CD8-positive, alpha-beta memory T cell (primary cell): Measurements from ENCODE around the gene CORO2B. TPM values are rescaled to one million over a fixed set of nuclear protein-coding genes. Genes with fewer than 3 reads are reported as not detected.
A peak's percentile ranks its signal among the peaks of the same experiment; 100 is the strongest.

Source experiments
- CTCF ChIA-PET: fragments of 350-600 bp; sonication (Branson Sonifier 250); formaldehyde crosslinking; loops from one replicate; lab custom pipeline; 2021; ENCODE audit warnings: antibody characterized with exemption; lab: Charles Lee
- POLR2A ChIA-PET: fragments of 350-600 bp; sonication (Branson Sonifier 250); formaldehyde crosslinking; loops from one replicate; lab custom pipeline; 2021; ENCODE audit warnings: antibody characterized with exemption; lab: Charles Lee
- DNase-seq, 5 donors: peaks; one replicate each; pipeline versions ENCODE4 v3.0.0 to v3.0.0-alpha.2; 2020 to 2022; ENCODE audit warnings: mixed read lengths in 1 of 5
- H3K27ac ChIP-seq: one replicate; pipeline ENCODE4 v1.7.0; 2013; ENCODE audit warnings: low read depth, mild to moderate bottlenecking, low read length, moderate library complexity
- H3K27me3 ChIP-seq: 2 replicates; pipeline ENCODE4 v1.7.0; 2013; ENCODE audit warnings: low read length, mild to moderate bottlenecking; ENCODE audit not compliant: insufficient read depth, poor library complexity, severe bottlenecking
- H3K36me3 ChIP-seq: 2 replicates; pipeline ENCODE4 v1.7.0; 2013; ENCODE audit warnings: mild to moderate bottlenecking, low read length, moderate library complexity; ENCODE audit not compliant: insufficient read depth
- H3K4me1 ChIP-seq: 2 replicates; pipeline ENCODE4 v1.7.0; 2013; ENCODE audit warnings: mild to moderate bottlenecking, low read length, moderate library complexity; ENCODE audit not compliant: insufficient read depth
- H3K4me3 ChIP-seq: 2 replicates; pipeline ENCODE4 v1.7.0; 2013; ENCODE audit warnings: mild to moderate bottlenecking, low read length
- H3K9me3 ChIP-seq: 2 replicates; pipeline ENCODE4 v1.7.0; 2013; ENCODE audit warnings: mild to moderate bottlenecking, low read length
- H3K27ac Mint-ChIP-seq, 8 donors: one replicate each; pipeline ENCODE4 v1.8.0; 2020 to 2021; ENCODE audit warnings: mixed read lengths in 8 of 8, mild to moderate bottlenecking in 6 of 8, inconsistent platforms in 3 of 8, moderate library complexity in 3 of 8
- H3K27me3 Mint-ChIP-seq, 2 donors: one replicate each; pipeline ENCODE4 v1.8.0; 2020 to 2021; ENCODE audit warnings: mixed read lengths in 2 of 2, mild to moderate bottlenecking in 1 of 2, moderate library complexity in 1 of 2
- H3K36me3 Mint-ChIP-seq, 3 donors: one replicate each; pipeline ENCODE4 v1.8.0; 2020 to 2021; ENCODE audit warnings: mixed read lengths in 3 of 3, inconsistent platforms in 1 of 3, mild to moderate bottlenecking in 1 of 3
- H3K4me1 Mint-ChIP-seq, 3 donors: one replicate each; pipeline ENCODE4 v1.8.0; 2020 to 2021; ENCODE audit warnings: mixed read lengths in 3 of 3, inconsistent platforms in 1 of 3, mild to moderate bottlenecking in 1 of 3
- H3K4me3 Mint-ChIP-seq, 7 donors: one replicate each; pipeline ENCODE4 v1.8.0; 2020 to 2021; ENCODE audit warnings: mixed read lengths in 7 of 7, mild to moderate bottlenecking in 6 of 7, moderate library complexity in 4 of 7, inconsistent platforms in 2 of 7
- H3K9me3 Mint-ChIP-seq, 5 donors: one replicate each; pipeline ENCODE4 v1.8.0; 2020 to 2022; ENCODE audit warnings: mixed read lengths in 5 of 5, mild to moderate bottlenecking in 3 of 5, moderate library complexity in 2 of 5, inconsistent platforms in 1 of 5
- polyA plus RNA-seq: library from polyadenylated mRNA; unstranded; fragments of 300-500 nt; fragmentation: Illumina TruSeq; gene quantifications from one replicate; pipeline ENCODE4 v1.2.3, GENCODE V29; 2021
- total RNA-seq, 2 experiments: library from RNA; stranded (reverse); gene quantifications; one replicate each; pipeline ENCODE4 v1.2.3, GENCODE V29; 2021

Gene CORO2B
- total and polyA plus RNA-seq, 3 experiments from 2014 or later = not detected

GRCh38 chr15:68593341-68593740 is 14.5 kb downstream of the CORO2B start:
- Histone ChIP-seq H3K4me3 (no peak overlapping the region), H3K27me3 (no peaks in the 10 kb centered on the region), H3K36me3 (no peaks in the 10 kb centered on the region), H3K9me3 (no peaks in the 10 kb centered on the region), H3K27ac (no peak overlapping the region), H3K4me1 (no peaks in the 10 kb centered on the region)
- no peaks in the 10 kb centered on the region for H3K9me3 Mint-ChIP-seq
- H3K4me1 Mint-ChIP-seq = peaks cover 0 to under 1% (median 0%) of the 10 kb centered on the region in 3 donors
- H3K36me3 Mint-ChIP-seq = no peaks in the 10 kb centered on the region
- peak overlapping the region in 1 of 7 donors; percentile 7 for H3K4me3 Mint-ChIP-seq
- DNase-seq = no peak
- H3K27ac Mint-ChIP-seq = no peak overlapping the region
- H3K27me3 Mint-ChIP-seq = peaks cover 8 to 42% of the 10 kb centered on the region in 2 donors
- CTCF ChIA-PET = no interaction called here
- POLR2A ChIA-PET = no interaction called here

GRCh38 chr15:68593828-68594532 is 15.2 kb downstream of the CORO2B start:
- Histone ChIP-seq H3K9me3 (no peaks in the 10 kb centered on the region), H3K36me3 (no peaks in the 10 kb centered on the region), H3K4me3 (no peak overlapping the region), H3K27ac (no peak overlapping the region), H3K4me1 (no peaks in the 10 kb centered on the region), H3K27me3 (no peaks in the 10 kb centered on the region)
- no peak overlapping the region for H3K4me3 Mint-ChIP-seq
- no peak for DNase-seq
- H3K9me3 Mint-ChIP-seq = no peaks in the 10 kb centered on the region
- H3K4me1 Mint-ChIP-seq = no peaks in the 10 kb centered on the region
- peaks cover 8 to 42% of the 10 kb centered on the region in 2 donors for H3K27me3 Mint-ChIP-seq
- POLR2A ChIA-PET = no interaction called here
- CTCF ChIA-PET = interaction anchor here (1.5 kb wide), 1 partner anchor 12 kb away, joined by 3 read pairs; no protein-coding TSS in a partner anchor
- no peaks in the 10 kb centered on the region for H3K36me3 Mint-ChIP-seq
- no peak overlapping the region for H3K27ac Mint-ChIP-seq

- no peak overlapping the region for H3K27ac Mint-ChIP-seq
- H3K36me3 Mint-ChIP-seq = no peaks in the 10 kb centered on the region
- no peak for DNase-seq
- H3K4me1 Mint-ChIP-seq = no peaks in the 10 kb centered on the region
- Histone ChIP-seq H3K27ac (no peak overlapping the region), H3K27me3 (no peaks in the 10 kb centered on the region), H3K9me3 (no peaks in the 10 kb centered on the region), H3K4me1 (no peaks in the 10 kb centered on the region), H3K4me3 (no peak overlapping the region), H3K36me3 (no peaks in the 10 kb centered on the region)
- H3K4me3 Mint-ChIP-seq = no peak overlapping the region
- ChIA-PET CTCF (interaction anchor here (1.5 kb wide), 1 partner anchor 11 kb away, joined by 3 read pairs; no protein-coding TSS in a partner anchor), POLR2A (no interaction called here)
- H3K27me3 Mint-ChIP-seq = peaks cover 8 to 38% of the 10 kb centered on the region in 2 donors
- no peaks in the 10 kb centered on the region for H3K9me3 Mint-ChIP-seq
These were observed 15.9 kb downstream of the CORO2B start for GRCh38 chr15:68594533-68595259.

- Histone ChIP-seq H3K4me1 (no peaks in the 10 kb centered on the region), H3K27me3 (no peaks in the 10 kb centered on the region), H3K9me3 (no peaks in the 10 kb centered on the region), H3K4me3 (no peak overlapping the region), H3K36me3 (no peaks in the 10 kb centered on the region), H3K27ac (no peak overlapping the region)
- no peak overlapping the region for H3K4me3 Mint-ChIP-seq
- ChIA-PET POLR2A (no interaction called here), CTCF (interaction anchor here (1.5 kb wide), 1 partner anchor 11 kb away, joined by 3 read pairs; no protein-coding TSS in a partner anchor)
- H3K9me3 Mint-ChIP-seq = no peaks in the 10 kb centered on the region
- DNase-seq = no peak
- H3K4me1 Mint-ChIP-seq = no peaks in the 10 kb centered on the region
- no peak overlapping the region for H3K27ac Mint-ChIP-seq
- no peaks in the 10 kb centered on the region for H3K36me3 Mint-ChIP-seq
- H3K27me3 Mint-ChIP-seq = peaks cover 9 to 38% of the 10 kb centered on the region in 2 donors
These were observed 16.4 kb downstream of the CORO2B start for GRCh38 chr15:68595260-68595564.

- ChIA-PET POLR2A (no interaction called here), CTCF (interaction anchor here (1.5 kb wide), 1 partner anchor 10 kb away, joined by 3 read pairs; no protein-coding TSS in a partner anchor)
- no peaks in the 10 kb centered on the region for H3K36me3 Mint-ChIP-seq
- no peaks in the 10 kb centered on the region for H3K9me3 ChIP-seq
- H3K27ac ChIP-seq = no peak overlapping the region
- H3K4me3 ChIP-seq = no peak overlapping the region
- peaks cover 9 to 34% of the 10 kb centered on the region in 2 donors for H3K27me3 Mint-ChIP-seq
- H3K4me3 Mint-ChIP-seq = no peak overlapping the region
- no peaks in the 10 kb centered on the region for H3K4me1 ChIP-seq
- H3K36me3 ChIP-seq = no peaks in the 10 kb centered on the region
- no peak overlapping the region for H3K27ac Mint-ChIP-seq
- no peaks in the 10 kb centered on the region for H3K27me3 ChIP-seq
- no peak for DNase-seq
- H3K9me3 Mint-ChIP-seq = no peaks in the 10 kb centered on the region
- no peaks in the 10 kb centered on the region for H3K4me1 Mint-ChIP-seq
These were observed 17.0 kb downstream of the CORO2B start for GRCh38 chr15:68595761-68596160.

- H3K27me3 Mint-ChIP-seq = peaks cover 4 to 35% of the 10 kb centered on the region in 2 donors
- H3K4me3 ChIP-seq = no peak overlapping the region
- H3K4me1 ChIP-seq = no peaks in the 10 kb centered on the region
- POLR2A ChIA-PET = no interaction called here
- H3K4me1 Mint-ChIP-seq = no peaks in the 10 kb centered on the region
- no peaks in the 10 kb centered on the region for H3K27me3 ChIP-seq
- CTCF ChIA-PET = no interaction called here
- H3K27ac Mint-ChIP-seq = peak overlapping the region in 1 of 8 donors; percentile 75
- no peak overlapping the region for H3K4me3 Mint-ChIP-seq
- DNase-seq = no peak
- no peaks in the 10 kb centered on the region for H3K9me3 ChIP-seq
- H3K36me3 Mint-ChIP-seq = no peaks in the 10 kb centered on the region
- H3K36me3 ChIP-seq = no peaks in the 10 kb centered on the region
- no peak overlapping the region for H3K27ac ChIP-seq
- H3K9me3 Mint-ChIP-seq = no peaks in the 10 kb centered on the region
These were observed 17.9 kb downstream of the CORO2B start for GRCh38 chr15:68596691-68597090.

- CTCF ChIA-PET = no interaction called here
- Mint-ChIP-seq H3K27me3 (peaks cover 4 to 36% of the 10 kb centered on the region in 2 donors), H3K36me3 (no peaks in the 10 kb centered on the region), H3K4me3 (no peak overlapping the region), H3K4me1 (no peaks in the 10 kb centered on the region), H3K27ac (no peak overlapping the region), H3K9me3 (no peaks in the 10 kb centered on the region)
- Histone ChIP-seq H3K4me3 (no peak overlapping the region), H3K27ac (no peak overlapping the region), H3K9me3 (no peaks in the 10 kb centered on the region), H3K36me3 (no peaks in the 10 kb centered on the region), H3K27me3 (no peaks in the 10 kb centered on the region), H3K4me1 (no peaks in the 10 kb centered on the region)
- POLR2A ChIA-PET = no interaction called here
- DNase-seq = peak in 1 of 5 donors; percentile 8
These were observed 18.8 kb downstream of the CORO2B start for GRCh38 chr15:68597581-68597980.
